ENCODE results near the gene SART3.
"Not testable (repeated sequence)": the region's sequence is repeated elsewhere in the genome, so short reads cannot be mapped to it uniquely, and the experiment has no call there.

The SART3 gene

DNA sequence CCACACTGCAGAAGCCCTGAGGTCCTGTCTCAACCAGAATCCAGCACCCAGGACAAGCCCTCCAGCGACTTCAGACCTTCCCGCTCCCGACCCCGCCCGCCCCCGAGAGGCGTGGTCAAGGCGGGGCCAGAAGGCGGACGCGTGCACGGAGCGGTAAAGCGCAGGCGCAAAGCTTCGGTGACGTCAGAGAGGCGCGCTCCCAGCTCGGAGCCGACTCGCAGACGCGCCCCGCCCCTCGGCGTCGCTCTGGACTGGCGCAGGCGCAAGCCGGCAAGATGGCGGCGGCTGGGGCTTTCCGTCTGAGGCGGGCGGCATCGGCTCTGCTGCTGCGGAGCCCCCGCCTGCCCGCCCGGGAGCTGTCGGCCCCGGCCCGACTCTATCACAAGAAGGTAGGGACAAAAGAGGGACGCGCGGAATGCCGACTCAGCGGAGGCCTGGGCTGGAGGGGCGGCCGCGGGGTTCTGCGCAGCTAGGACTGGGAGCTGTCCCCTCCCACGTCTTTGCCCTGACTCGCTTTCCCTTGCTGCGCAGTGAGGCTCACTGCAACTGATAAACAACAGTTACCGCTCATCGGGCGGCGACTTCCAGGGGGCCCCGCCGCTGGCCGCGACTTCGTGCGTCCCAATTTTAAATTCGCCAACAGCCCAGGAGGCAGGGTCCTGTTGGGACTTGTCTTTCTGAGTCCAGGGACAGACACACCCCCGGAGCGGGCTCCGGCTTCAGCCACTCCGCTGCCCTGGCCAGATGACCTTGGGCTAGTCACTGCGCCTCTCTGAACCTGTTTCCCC is 1.6 kb upstream of the SART3 start, which contains the start of gene ISCU:
TSS of gene ISCU (plus strand) at position 249 of the 788 bp plus-strand sequence. CDS start at position 276, 27 bp downstream.
- peak; percentile 95 to 98 for DNase-seq (ENCODE audit: low read depth in 2 of 2)

DNA sequence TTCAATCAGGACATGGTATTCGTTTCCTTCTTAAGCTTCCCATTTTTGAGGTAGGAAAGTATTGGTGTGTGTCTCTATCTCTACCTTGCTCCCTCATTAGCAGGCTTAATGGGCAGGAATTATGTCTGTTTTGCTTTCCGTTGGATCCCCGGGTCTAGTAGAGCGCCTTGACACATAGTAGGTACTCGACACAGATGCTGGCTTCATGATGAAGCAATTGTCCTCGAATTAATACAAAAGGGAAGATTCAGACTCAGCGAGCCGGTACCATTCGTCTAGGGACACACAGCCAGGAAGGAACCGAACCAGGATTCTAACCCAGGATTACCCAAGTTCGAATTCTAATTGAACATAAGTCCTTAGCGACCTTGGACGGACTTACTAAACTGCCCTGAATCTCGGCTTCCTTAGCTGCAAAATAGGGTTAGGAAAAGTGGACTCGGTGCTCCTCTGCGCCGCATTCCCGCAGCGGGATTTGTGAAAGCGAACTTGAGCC is 927 bp upstream of the SART3 start:
- DNase-seq (ENCODE audit: low read depth in 2 of 2) = no peak

DNA sequence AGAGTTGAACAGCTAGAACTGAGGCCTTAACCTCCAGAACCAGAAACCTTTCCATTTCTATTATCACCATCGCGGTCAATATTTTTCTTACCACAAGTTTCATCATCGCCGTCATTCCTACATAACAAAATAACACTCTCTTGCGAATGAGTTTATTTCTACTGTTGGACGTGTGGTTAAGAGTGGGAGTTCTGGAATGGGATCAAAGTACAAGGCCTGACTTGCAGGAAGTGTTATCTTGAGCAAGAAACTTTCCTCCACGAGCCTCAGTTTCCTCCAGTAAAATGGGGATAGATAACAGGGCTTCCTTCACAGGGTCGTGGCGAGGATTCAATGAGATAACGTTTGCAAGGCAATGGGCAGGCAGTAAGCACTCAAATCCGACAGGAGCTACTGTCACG is 652 bp downstream of the SART3 start:
- DNase-seq (ENCODE audit: low read depth in 2 of 2) = no peak

DNA sequence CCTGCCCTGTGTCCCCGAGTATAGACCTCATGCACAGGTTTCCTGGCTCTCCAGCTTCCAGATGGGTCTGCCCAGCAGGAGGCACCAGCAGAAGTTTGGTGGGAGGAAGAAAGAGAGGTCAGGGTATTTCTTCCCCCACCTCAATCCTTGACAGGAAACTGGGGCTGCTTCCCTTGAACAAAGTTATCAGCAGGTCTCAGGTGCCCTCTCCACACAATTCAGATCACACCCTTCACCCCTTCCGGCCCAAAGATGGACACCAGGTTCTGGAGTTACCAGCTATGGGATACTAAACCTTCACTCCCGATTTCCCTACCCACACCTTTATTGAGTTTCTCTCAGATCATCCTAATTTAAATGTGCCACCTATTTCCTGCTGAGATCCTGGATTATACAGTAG is 1.2 kb downstream of the SART3 start:
- DNase-seq (ENCODE audit: low read depth in 2 of 2) = no peak

DNA sequence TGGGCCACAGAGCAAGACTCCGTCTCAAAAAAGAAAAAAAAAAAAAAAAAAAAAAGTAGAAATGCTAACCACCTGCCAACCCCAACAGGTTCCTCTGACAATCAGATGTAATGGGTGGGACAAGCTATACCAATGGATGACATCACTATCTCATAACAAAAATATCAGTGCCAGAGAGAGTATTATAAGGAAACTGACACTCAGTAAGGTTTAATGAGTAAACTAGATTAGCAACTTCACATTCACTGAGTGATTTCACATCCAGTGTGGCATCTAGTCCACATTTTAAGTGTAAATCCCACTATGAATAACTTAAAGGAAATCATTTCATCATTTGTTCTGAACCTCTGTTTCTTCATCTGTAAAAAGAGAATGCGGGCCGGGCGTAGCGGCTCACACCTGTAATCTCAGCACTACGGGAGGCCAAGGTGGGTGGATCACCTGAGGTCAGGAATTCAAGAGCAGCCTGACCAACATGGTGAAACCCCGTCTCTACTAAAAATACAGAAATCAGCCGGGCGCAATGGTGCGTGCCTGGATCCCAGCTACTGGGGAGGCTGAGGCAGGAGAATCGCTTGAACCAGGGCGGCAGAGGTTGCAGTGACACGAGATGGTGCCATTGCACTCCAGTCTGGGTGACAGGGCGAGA is 1.8 kb downstream of the SART3 start:
- DNase-seq (ENCODE audit: low read depth in 2 of 2) = no peak

DNA sequence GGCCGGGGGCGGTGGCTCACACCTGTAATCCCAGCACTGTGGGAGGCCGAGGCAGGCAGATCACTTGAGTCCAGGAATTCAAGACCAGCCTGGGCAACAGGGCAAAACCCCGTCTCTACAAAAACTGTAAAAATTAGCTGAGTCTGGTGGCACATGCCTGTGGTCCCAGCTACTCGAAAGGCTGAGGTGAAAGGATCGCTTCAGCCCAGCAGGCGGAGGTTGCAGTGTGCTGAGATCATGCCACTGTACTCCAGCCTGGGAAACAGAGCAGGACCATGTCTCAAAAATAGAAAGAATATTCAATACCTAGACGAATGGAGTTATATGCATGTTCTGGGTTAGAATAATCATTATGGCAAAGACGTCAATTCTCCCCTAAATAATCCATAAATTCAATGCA is 5.6 kb downstream of the SART3 start:
- DNase-seq (ENCODE audit: low read depth in 2 of 2) = not testable (repeated sequence)

DNA sequence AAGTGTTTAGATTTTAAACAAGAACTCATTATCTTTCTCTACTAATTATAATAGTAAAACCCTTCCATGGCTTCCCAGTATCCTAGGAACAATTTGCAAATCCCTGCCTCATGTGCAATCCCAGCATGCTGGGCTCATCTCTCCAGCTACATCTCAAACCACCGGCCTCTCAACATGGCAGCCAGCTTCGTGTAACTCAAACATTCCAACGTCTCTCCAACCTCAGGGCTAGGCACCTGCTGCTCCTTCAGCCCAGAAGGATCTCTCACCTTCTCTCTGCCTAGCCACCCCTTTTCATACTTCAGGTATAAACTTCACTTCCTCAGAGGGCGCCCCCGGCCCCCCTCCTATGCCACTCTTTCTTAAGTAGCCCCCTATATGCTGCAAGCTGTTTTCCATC is 7.2 kb downstream of the SART3 start:
- no peak for DNase-seq (ENCODE audit: low read depth in 2 of 2)

DNA sequence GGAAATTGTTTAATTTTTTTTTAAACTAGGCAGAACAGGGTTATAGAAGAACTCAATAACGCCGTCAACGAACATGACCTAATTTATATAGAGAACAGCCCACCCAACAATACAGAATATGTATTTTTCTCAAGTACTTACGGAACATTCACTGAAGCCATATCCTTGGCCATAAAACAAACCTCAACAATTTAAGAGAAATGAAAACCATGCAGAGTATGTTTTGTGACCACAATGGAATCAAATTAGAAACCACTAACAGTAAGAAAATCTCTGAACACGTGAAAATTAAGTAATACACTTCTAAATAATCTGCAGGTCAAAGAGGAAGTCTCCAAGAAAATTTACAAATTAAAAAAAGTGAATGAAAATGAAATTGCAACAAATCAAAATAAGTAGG is 9.4 kb downstream of the SART3 start:
- no peak for DNase-seq (ENCODE audit: low read depth in 2 of 2)

DNA sequence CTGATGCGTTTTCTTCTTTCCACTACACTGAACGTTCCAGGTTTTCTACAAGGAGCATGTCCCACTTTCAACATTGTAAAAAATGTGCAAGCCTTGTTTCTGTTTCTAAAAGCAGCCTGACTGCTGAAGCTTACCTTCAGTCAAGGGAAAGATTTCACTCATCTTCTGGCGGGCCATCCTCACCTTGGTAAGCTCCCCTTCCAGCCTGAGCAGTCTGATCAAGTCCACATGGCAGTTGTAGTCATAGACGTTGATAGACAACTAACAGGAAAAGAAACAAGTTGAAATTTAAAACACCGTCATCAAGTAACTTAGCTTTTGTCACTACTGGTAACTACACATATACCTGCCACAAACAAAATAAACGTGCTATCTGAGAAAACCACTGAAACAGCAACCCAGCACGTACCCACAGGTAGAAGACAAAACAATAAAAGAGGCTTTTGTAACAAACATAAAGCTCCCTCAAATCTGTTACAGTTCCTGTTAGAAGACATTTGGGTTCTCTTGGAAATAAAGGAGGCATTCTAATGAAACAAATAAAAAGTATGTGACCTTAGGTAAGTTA is 11.9 kb downstream of the SART3 start:
- DNase-seq (ENCODE audit: low read depth in 2 of 2) = no peak

DNA sequence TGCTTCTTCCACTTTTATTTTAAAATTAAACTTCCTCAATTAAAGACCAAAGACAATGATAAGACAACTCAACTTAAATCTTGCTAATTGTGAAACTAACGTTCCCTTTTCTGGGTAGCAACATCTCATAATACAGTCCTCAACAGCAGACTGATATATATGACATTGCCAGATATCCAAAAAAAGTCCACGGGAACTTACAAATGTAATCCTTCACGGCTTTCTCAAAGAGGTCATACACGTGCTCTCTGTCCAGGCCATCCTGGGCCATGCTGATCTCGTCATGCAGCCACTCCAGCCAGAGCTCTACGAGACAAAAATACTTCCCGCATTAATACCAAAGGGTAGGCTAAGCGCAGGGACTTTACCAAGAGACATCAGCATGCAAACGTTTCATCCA is 13.3 kb downstream of the SART3 start:
- DNase-seq (ENCODE audit: low read depth in 2 of 2) = no peak

DNA sequence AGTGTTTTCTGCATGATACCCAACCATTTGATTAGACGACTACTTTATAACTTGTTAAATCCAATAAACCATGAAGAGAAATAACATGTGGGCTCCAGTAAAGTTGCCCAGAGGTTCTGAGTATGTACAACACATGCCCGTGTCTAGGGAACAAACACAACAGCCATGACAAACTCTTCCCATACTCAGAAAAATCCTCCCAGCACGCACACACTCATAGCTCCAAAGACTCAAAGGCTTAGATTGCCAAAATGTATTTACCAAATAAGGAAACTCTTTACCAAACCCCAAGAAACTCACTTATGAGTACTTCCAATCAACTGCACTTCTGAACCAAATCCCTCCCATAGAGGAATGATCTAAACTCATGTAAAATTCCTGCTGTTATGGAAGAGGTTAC is 17.3 kb downstream of the SART3 start:
- DNase-seq (ENCODE audit: low read depth in 2 of 2) = no peak

DNA sequence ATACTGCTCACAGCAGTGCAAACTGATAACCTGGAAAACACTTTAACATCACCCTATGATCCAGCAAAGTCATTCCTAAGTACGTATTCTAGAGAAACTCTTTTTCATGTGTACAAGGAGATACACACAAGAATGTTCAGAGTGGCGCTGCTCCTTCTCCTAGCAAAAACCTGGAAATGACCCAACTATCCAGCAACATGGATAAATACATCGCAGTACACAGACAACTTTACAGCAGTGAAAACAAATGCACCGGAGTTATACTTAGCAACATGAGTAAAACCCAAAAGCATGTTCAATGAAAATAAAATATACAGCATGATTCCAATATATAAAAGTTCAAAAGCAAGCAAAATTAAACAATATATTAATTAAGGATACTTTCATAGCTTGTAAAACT is 18.7 kb downstream of the SART3 start:
- no peak for DNase-seq (ENCODE audit: low read depth in 2 of 2)

DNA sequence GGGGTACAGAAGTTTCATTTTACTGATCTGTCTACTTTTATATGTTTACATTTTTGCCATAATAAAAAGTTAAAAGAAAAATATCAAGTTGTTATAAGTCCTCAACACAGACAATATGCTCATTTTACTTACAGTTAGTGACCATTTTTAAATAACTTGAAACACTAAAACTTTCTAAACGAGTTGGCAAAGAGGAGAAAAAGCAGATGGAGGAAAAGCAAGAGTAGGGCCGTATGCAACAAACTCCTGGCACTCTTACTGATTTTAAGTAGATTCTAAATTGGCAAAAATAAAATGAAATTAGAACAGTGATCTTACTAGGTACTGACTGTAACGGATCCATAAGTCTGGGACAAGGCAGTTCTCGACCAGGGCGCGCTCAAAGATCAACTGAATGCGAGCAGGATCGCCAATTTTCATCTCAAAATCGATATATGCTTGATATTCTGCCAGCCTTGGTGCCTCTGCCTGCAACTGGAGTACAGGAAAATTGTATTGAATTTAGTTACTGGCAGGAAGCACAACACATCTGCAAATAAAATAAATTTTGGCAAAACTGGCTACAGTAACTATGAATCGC is 22.3 kb downstream of the SART3 start:
- no peak for DNase-seq (ENCODE audit: low read depth in 2 of 2)

DNA sequence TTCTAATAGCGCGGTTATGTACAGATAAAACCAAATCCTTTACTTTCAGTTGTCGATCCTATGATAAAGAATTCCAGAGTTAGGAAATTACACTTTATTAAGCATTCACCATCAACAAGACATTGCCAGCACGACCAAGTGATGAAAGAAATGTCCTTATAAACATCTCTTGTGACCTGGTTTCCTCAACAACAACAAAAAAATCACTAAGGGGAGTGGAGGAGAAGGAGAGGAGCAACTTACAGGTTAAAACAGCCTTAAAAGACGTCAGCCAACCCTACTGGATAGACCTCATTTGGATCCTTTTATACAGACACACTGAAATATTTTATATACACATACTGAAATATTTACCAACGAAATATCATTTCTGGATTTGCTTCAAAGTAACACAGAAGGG is 22.8 kb downstream of the SART3 start:
- DNase-seq (ENCODE audit: low read depth in 2 of 2) = no peak

DNA sequence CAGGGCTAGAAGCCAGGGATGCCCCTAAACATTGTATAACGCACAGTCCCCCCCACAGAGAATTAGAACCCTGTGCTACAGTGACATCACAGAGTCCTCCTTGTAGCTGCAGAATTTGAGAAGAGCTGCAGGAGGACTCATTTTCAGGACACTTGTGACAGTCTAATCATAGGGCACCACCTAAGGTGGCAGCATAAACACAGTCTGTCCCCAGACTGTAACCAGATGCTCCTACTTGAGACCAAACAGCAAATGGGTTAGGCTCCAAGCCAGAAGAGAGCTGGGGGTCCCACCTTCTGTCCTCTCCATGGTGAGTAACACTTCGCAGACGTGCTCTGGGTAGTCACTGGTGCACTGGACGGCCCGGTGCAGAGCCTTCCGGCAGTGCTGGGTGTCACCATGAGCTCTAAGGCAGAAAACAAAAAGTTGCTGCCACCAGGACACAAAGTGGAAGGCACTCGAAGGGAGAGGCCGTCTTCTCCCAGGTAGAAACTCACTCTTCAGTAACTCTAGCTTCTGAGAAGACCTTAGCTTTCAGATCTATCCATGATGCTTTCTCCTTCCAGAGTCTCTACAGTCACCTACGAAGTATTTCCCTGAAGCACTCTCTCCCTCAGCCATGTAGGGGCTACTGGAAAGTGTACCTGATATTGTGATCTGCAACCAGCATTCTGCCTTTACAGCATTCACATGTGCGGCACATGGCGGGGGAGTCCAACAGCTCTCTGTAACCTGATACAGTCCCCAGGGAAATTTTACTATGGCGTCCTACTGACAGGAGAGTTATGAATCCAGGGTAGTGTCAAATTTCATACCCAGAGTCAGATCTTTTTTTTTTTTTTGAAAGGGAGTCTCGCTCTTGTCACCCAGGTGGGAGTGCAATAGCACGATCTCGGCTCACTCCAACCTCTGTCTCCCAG is 28.8 kb downstream of the SART3 start:
- DNase-seq (ENCODE audit: low read depth in 2 of 2) = no peak

DNA sequence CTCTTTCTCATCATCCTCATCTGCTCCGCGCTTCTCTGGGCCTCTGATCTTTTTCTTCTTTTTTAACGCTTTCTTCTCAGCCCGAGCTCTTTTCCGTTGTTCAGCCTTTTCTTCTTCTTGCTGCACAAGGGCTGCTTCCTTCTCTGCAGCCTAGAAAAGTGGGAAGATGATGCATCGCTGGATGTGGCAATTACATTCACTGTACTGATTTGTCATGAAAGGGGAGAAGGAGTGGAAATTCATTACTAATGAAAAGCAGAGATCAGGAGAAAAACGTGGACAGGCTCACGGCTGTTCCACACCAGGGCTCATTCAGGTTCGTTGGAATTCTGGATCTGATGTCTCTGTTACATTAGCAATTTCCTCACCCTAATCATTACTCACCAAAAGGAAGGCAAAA is 30.8 kb downstream of the SART3 start:
- DNase-seq (ENCODE audit: low read depth in 2 of 2) = no peak

DNA sequence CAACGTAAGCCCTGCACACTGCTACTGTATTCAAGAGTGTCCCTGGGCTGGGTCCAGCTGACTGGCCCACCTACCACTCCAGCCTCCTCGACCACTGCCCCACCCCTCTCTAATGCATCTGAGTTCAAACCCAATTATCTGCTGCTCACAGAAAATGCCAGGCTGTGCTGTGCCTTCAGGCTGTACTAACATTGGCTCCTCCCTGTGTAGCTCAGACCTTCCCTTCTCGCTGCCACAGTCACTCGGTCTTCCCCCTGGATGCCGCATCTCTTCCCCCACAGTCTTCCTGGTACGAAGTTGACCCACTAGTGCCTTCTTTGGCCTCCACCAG is 33.8 kb downstream of the SART3 start:
- DNase-seq (ENCODE audit: low read depth in 2 of 2) = no peak

DNA sequence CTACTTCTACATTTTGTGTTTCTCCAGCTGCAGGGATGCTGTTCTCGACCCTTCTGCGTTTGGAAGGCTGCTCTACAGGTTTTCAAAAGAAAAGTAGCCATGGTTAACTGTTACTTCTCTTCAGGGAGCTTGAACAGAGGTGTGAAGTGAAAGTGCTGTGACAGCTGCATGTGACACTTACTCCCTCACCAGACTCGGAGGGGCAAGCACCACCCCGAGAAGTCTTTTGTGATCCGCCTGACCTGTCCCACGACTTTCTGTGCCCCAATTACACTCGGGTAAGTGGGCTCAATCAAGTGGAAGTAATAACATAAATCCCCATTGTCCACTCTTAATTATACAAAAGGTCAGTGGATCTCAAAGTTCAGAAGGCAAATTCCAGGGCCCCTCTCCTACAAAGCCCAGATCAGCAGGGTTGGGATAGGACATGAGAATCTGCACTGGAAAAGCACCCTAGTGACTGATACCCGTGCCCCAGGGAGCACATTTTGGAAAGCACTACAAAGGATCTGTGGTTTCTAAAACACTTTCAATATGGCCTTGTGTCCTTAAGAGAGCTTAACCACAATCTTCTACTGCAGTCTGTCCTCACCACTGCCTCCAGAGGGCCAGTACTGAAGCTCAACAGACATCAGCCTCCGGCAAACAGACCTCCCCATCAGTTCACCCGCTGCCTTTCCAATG is 34.3 kb downstream of the SART3 start:
- DNase-seq (ENCODE audit: low read depth in 2 of 2) = no peak

DNA sequence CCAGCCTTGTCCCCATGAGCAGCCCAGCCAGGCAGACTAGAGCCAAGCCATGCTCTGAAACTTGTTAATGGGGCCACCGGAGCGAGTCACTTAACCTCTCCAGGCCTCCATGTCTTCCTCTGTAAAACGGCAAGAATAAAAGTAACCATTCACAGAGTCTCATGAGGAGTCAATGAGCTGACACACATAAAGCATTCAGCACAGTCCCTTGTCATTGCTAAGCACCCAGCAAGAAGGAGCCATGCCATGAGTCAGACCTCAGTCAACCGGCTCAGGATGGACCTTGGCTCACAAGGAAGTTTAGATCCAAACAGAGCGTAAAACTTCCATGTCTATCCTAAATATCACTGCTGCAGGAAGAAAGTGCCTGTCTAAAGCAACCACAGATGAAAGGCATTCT is 35.3 kb downstream of the SART3 start:
- DNase-seq (ENCODE audit: low read depth in 2 of 2) = no peak

DNA sequence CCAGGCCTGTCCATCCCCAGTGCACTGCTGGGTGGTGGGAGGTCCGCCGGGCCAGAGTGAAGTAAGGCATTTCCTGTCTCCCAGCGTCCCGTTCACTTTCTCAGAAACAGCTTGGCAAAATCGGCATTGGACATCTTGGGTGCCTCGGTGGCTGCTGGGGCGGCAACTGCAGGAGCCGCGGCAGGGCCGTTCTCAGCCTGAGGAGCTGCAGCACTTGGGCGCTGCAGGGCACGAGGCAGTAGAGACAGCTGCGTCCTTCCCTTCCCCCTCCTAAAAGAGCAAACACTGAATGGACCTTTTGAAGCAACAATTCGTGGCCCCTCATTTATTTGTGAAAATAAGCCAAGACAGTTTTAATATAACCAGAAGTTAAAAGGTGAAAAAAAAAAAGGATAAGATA is 37.6 kb downstream of the SART3 start:
- DNase-seq (ENCODE audit: low read depth in 2 of 2) = no peak

DNA sequence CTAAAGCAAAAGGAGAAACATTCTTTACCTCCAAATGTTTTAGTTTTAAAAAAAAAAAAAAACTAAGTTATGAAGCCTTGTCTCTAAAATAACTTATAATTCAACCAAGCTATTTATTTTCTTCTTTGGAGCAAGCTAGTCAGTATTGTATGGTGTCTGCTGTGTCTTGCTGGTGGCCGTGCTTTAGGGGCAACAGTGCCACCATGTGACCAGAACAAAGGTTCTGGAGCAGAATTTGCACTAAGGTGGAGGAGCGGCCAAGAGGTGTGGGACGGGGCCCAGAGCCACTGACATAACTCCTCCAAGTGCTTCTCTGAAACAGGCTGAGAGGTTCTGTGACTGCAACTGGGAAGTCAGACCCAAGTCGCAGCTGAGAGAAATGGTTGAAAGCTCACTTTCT is 41.4 kb downstream of the SART3 start:
- DNase-seq (ENCODE audit: low read depth in 2 of 2) = no peak
